Measurements from ENCODE around the gene STK32C. TPM values are rescaled to one million over a fixed set of nuclear protein-coding genes. Genes with fewer than 3 reads are reported as not detected.

The STK32C gene
- total RNA-seq, 1 donor from 2014 or later, result 15.7 TPM

GRCh38 chr10:132236881-132237280, 70.9 kb downstream of the STK32C start:
- DNase-seq (ENCODE audit: extremely low spot score, unreplicated experiment), result no peak
- H3K9me3 Mint-ChIP-seq (ENCODE audit: unreplicated experiment), result no peaks in the 10 kb centered on the region
- H3K27me3 Mint-ChIP-seq (ENCODE audit: unreplicated experiment), result no peaks in the 10 kb centered on the region
- no peaks in the 10 kb centered on the region for H3K4me1 Mint-ChIP-seq (ENCODE audit: unreplicated experiment)
- TF ChIP-seq, protein P1, sequence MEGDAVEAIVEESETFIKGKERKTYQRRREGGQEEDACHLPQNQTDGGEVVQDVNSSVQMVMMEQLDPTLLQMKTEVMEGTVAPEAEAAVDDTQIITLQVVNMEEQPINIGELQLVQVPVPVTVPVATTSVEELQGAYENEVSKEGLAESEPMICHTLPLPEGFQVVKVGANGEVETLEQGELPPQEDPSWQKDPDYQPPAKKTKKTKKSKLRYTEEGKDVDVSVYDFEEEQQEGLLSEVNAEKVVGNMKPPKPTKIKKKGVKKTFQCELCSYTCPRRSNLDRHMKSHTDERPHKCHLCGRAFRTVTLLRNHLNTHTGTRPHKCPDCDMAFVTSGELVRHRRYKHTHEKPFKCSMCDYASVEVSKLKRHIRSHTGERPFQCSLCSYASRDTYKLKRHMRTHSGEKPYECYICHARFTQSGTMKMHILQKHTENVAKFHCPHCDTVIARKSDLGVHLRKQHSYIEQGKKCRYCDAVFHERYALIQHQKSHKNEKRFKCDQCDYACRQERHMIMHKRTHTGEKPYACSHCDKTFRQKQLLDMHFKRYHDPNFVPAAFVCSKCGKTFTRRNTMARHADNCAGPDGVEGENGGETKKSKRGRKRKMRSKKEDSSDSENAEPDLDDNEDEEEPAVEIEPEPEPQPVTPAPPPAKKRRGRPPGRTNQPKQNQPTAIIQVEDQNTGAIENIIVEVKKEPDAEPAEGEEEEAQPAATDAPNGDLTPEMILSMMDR (IDR thresholded peaks at IDR 0.05), result no peak
- no peak overlapping the region for H3K4me3 Mint-ChIP-seq (ENCODE audit: unreplicated experiment)
- H3K27ac Mint-ChIP-seq (ENCODE audit: unreplicated experiment), result no peak overlapping the region
- no peaks in the 10 kb centered on the region for H3K36me3 Mint-ChIP-seq (ENCODE audit: unreplicated experiment)

DNA sequence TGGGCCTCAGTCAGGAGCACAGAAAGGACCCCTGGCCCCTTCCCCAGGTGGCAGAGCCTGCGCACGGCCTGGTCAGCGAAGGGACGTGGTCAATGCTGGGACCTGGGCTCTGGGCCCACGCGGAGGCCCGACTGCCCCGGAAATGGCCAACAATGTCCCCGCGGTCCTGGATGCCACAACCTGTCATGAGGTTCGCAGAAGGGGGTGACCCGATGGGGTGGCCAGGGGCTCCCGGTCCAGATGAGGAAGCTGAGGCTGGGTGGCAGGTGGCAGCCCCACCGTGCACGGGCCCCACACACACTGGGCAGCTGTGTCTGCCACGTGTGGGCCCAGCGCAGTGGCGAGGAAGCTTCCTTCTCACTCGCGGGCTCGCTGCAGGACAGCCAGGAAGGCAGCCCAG, 71.6 kb downstream of the STK32C start:
- Mint-ChIP-seq H3K27ac (ENCODE audit: unreplicated experiment) (no peak overlapping the region), H3K27me3 (ENCODE audit: unreplicated experiment) (no peaks in the 10 kb centered on the region), H3K9me3 (ENCODE audit: unreplicated experiment) (no peaks in the 10 kb centered on the region), H3K4me1 (ENCODE audit: unreplicated experiment) (no peaks in the 10 kb centered on the region), H3K36me3 (ENCODE audit: unreplicated experiment) (no peaks in the 10 kb centered on the region), H3K4me3 (ENCODE audit: unreplicated experiment) (no peak overlapping the region)
- DNase-seq (ENCODE audit: extremely low spot score, unreplicated experiment), result no peak
- TF ChIP-seq, protein P1 (IDR thresholded peaks at IDR 0.05), result no peak

DNA sequence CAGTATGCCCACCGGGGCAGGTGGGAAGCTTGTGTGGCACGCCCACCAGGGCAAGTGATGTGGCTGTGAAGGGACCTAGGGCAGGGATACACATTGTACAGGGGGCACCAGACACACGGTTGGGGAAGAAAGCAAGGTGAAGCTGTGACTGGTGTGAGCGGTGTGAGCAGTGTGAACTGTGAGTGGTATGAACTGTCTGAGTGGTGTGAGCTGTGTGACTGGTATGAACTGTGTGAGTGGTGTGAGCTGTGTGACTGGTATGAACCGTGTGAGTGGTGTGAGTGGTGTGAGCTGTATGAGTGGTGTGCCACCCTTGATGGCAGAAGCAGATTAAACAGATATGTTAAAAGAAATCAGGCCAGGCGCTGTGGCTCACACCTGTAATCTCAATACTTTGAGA, 72.9 kb downstream of the STK32C start:
- Mint-ChIP-seq H3K9me3 (ENCODE audit: unreplicated experiment) (no peaks in the 10 kb centered on the region), H3K4me3 (ENCODE audit: unreplicated experiment) (no peak overlapping the region), H3K27ac (ENCODE audit: unreplicated experiment) (no peak overlapping the region), H3K27me3 (ENCODE audit: unreplicated experiment) (no peaks in the 10 kb centered on the region), H3K36me3 (ENCODE audit: unreplicated experiment) (no peaks in the 10 kb centered on the region), H3K4me1 (ENCODE audit: unreplicated experiment) (no peaks in the 10 kb centered on the region)
- DNase-seq (ENCODE audit: extremely low spot score, unreplicated experiment), result no peak
- TF ChIP-seq, protein P1 (IDR thresholded peaks at IDR 0.05), result no peak

DNA sequence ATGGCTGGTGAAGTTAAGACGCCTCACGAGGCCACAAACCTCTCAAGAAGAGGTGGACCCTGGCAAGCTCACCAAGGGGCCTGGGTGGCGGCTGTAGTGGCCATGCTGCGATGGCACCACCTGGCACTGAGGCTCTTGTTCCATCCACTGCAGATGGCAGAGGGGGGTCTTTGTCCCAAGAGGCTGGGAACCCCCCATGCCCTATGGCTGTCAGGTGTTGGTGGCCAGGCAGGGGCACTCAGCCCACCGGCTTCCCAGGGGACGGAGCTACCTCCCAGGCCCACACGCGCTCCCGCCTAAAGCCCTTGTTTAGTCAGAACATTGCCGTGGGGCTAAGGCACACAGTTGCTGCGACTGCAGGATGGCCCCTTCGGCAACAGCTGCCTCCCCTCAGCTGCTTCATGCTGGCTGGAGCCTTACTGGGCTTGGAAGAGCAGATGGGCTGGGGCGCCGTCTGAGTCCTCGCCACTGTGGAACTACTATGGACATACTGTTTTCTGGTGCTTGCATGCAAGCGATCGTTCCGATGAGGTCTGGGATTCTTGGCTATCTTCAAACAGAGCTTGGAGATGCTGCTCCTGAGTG, 74.2 kb downstream of the STK32C start:
- no peak overlapping the region for H3K27ac Mint-ChIP-seq (ENCODE audit: unreplicated experiment)
- DNase-seq (ENCODE audit: extremely low spot score, unreplicated experiment), result no peak
- no peaks in the 10 kb centered on the region for H3K4me1 Mint-ChIP-seq (ENCODE audit: unreplicated experiment)
- TF ChIP-seq, protein P1 (IDR thresholded peaks at IDR 0.05), result no peak
- H3K4me3 Mint-ChIP-seq (ENCODE audit: unreplicated experiment), result no peak overlapping the region
- H3K36me3 Mint-ChIP-seq (ENCODE audit: unreplicated experiment), result no peaks in the 10 kb centered on the region
- no peaks in the 10 kb centered on the region for H3K27me3 Mint-ChIP-seq (ENCODE audit: unreplicated experiment)
- H3K9me3 Mint-ChIP-seq (ENCODE audit: unreplicated experiment), result no peaks in the 10 kb centered on the region

DNA sequence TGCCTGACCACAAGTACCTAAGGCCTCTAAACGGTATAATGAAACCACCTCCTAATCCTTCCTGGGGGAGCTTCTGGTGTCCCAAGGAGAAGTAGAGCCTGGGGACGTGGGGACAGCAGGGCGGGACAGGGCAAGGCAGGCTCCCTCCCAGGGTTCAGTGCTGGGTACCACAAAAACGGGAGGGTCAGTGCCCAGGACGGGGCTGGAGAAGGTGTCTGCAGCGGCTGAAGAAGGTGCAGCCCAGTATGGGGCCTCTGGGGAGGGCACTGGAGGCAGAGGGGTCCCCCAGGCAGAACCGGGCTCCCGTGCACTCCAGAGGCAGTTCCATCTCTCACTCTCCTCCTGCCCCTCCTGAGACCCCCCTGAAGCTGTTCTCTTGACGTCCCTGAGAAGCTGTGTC, 74.8 kb downstream of the STK32C start:
- TF ChIP-seq, protein P1 (IDR thresholded peaks at IDR 0.05), result no peak
- Mint-ChIP-seq H3K4me1 (ENCODE audit: unreplicated experiment) (no peaks in the 10 kb centered on the region), H3K4me3 (ENCODE audit: unreplicated experiment) (no peak overlapping the region), H3K27ac (ENCODE audit: unreplicated experiment) (no peak overlapping the region), H3K36me3 (ENCODE audit: unreplicated experiment) (no peaks in the 10 kb centered on the region), H3K9me3 (ENCODE audit: unreplicated experiment) (no peaks in the 10 kb centered on the region), H3K27me3 (ENCODE audit: unreplicated experiment) (no peaks in the 10 kb centered on the region)
- DNase-seq (ENCODE audit: extremely low spot score, unreplicated experiment), result no peak
